HG03060 (cell line): ENCODE data around the gene PIGC.
A peak's percentile ranks its signal among the peaks of the same experiment; 100 is the strongest.

Source experiments
- ATAC-seq: cut with Tn5 transposase; IDR thresholded peaks from one replicate; pipeline ENCODE4 v1.9.1; 2021; ENCODE audit warnings: low read depth, moderate number of reproducible peaks; ENCODE audit not compliant: unreplicated experiment

Gene PIGC

DNA sequence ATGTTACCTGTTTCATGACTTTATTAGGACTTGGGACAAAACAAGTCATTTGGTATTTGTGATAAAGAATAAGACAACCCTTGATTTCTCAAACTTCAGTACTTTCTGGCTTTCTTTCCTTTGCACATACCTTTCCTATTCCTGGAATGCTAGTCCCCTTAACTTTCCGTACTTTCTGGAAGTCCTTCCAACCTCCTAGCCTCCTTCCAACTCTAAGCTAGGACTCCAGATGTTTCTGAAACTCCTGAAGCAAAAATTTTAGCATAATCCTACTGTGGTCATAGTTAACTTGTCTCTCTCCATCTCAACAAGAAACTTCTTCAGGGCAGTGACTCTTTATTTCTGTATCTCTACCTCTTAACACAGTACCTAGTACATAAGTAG lies 43.2 kb downstream of the PIGC start:
- ATAC-seq = no peak

GRCh38 chr1:172399756-172400721 lies 43.8 kb downstream of the PIGC start:
- no peak for ATAC-seq

DNA sequence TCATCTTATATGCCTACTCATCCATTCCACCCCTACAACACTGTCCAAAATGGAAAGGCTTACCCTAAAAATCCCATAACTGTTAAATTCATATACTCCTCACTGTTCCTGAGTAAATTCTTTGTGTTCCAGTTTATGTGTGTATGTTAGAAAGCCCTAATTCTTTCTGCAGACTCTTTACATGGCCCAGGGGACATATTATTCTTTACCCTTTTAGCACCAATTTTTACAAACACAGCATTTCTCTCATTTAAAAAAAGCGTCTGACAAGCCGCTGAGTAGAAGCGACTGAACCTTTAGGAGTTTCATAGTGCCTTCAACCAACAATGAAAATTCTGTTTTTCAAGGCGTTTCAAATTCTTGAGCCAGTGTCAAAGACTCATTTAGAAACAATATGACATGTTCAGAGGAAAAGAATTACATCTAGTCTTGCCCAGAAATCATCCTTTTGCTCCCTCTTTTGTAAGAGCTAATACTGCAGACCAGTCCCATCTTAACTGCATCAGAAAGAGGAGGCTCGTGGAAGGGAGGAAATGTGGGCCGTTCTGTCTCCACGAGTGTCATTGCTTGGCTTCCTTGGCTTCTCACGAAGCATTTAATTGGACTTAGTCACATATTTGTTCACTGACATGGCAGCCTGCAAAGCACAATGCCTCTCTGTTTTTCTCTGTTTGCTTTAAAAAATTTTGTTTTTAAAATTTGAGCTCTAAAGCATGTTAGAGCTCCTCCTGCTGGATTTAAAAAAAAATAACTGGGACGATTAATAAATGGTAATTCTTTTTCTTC lies 44.7 kb downstream of the PIGC start:
- ATAC-seq = no peak

- no peak for ATAC-seq
Measured at GRCh38 chr1:172398193-172398592, 45.7 kb downstream of the PIGC start.

- no peak for ATAC-seq
Measured at GRCh38 chr1:172397633-172398032, 46.2 kb downstream of the PIGC start.

GRCh38 chr1:172397221-172397620 lies 46.6 kb downstream of the PIGC start:
- no peak for ATAC-seq

DNA sequence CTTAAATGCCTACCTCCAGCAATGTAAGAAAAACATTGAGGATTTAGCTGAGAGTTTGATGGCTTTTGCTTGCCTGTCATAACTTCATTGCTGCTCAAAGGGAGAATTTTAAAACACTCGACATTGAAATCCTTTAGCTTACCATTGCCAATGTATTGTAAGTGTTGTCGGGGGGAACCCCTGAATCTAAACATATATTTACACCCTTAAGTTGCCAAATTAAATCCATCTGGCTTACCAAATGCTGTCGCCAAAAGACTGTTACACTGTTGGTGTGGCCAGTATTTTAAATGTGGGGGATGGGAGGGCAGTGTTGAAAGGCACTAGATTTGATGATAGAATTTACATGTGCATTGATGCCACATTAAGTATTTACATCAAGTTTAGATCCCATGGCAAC lies 48.3 kb downstream of the PIGC start:
- no peak for ATAC-seq

- ATAC-seq = no peak
Measured at GRCh38 chr1:172394811-172395210, 49.1 kb downstream of the PIGC start.

DNA sequence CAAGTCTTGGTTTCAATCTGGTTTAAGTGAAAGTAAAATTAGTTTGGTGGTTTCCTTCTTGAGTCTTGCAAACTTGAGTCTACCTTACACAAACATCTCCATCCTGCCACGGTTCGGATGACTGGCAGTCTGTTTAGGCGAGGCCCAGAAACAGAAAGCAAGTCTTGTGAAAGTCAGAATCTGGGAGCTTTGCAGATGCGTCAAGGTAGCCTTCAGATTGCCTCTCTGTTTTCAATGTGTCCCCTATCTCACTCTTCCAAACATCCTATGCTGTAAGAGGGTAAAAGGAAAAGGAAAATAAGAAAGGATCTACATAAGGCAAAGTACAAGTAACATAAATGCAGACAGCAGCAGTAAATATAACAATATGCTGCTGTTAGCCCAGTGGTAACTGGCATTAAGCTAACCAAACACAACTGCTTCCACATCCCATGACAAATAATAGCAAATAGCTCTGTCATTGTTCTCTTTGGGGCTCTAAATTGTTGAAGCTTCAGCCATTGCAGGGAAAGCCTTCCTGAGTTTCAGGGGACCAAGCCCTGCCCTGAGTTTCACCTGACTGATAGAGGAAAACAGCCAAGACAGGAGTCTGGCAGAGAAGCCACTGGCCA lies 49.6 kb downstream of the PIGC start:
- ATAC-seq = peak; percentile 76

DNA sequence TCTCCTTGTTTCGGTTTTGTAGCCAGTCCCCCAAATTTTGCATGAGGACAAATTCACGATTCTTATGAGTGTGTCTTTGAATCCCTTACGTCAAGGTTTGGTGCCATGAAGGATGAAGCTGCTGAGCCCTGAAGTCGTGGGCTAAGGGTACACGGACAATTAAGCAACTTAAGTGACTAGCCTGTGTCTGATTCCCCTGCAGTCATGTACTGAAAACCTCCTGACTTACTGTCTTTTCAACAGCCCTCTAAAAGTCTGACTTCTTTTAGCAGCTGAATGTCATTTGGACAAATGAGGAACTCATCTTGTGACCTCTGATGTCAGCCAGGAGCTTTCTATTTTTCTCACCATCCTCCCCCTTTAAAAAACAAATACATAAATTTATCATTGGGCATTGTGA lies 50.5 kb downstream of the PIGC start:
- no peak for ATAC-seq

- ATAC-seq = no peak
Measured at GRCh38 chr1:172391976-172392375, 51.9 kb downstream of the PIGC start.
